ENCODE results near the gene PITPNM1.

GRCh38 chr11:67452141-67452952 lies 52.8 kb downstream of the PITPNM1 start, which contains the start of gene GPR152:
- TF ChIP-seq POLR2AphosphoS5 (IDR thresholded peaks at IDR 0.05; ENCODE audit: low read depth, low read length) = no peak
- no peak for TF ChIP-seq POLR2A (IDR thresholded peaks at IDR 0.05; ENCODE audit: low read depth, low read length)

Measured in GM12892 (cell line).